ENCODE results near the gene BACE2. TPM values are rescaled to one million over a fixed set of nuclear protein-coding genes. Genes with fewer than 3 reads are reported as not detected.

The BACE2 gene
- total RNA-seq, 1 donor from 2014 or later = 20.8 TPM

DNA sequence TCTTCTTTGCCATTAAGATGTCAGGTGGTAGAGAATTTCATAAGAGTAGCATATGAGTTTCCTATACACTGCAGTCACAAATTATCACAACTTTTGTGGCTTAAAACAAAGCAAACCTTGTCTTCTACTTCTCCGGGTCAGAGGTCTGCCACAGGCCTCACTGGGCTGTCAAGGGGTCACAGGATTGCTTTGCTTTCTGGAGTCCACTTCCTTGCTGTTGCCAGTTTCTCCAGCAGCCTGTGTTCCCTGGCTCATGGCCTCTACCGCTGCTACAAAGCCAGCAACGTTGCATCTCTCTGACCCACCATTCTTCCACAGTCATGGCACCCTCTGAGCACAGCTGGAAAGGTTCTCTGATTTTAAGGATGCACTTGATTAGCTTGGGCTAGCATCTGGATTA, 6.5 kb upstream of the BACE2 start:
- H3K36me3 ChIP-seq = no peaks in the 10 kb centered on the region
- H3K9me3 ChIP-seq = no peaks in the 10 kb centered on the region
- no peak for TF ChIP-seq CTCF (IDR thresholded peaks at IDR 0.05)
- DNase-seq = peak; percentile 4
- H3K4me1 ChIP-seq = no peaks in the 10 kb centered on the region
- H3K27me3 ChIP-seq (ENCODE audit: low read depth) = no peaks in the 10 kb centered on the region
- ATAC-seq = no peak
- no peak overlapping the region for H3K27ac ChIP-seq
- intact Hi-C loops (cut with DNase I) = no loop called here
- H3K4me3 ChIP-seq = no peak overlapping the region

GRCh38 chr21:41162096-41162495, 5.9 kb upstream of the BACE2 start:
- ATAC-seq (no peak), DNase-seq (no peak)
- Histone ChIP-seq H3K36me3 (no peaks in the 10 kb centered on the region), H3K27ac (no peak overlapping the region), H3K27me3 (ENCODE audit: low read depth) (no peaks in the 10 kb centered on the region), H3K4me1 (no peaks in the 10 kb centered on the region), H3K4me3 (no peak overlapping the region), H3K9me3 (no peaks in the 10 kb centered on the region)
- intact Hi-C loops (cut with DNase I) = no loop called here
- no peak for TF ChIP-seq CTCF (IDR thresholded peaks at IDR 0.05)

DNA sequence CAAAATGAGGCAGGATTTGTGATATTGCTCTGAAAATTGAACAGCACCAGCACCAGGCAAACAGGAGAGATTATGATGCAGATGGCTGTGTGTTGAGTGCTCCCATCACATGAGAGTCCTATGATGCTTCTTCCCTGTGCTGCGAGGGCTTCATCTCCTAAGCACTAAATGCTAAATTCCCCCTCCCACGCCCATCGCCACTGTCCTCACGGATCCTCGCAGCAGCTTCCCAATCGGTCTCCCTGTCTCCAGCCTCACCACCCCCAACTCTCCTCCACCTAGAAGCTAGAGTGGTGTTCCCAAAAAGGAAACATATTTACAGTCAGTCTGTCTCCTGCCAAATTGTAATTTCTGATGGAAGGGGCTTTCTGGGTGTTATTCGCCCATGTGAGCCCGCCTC, 4.9 kb upstream of the BACE2 start:
- no peaks in the 10 kb centered on the region for H3K27me3 ChIP-seq (ENCODE audit: low read depth)
- H3K4me3 ChIP-seq = no peak overlapping the region
- no peak overlapping the region for H3K27ac ChIP-seq
- no peak for TF ChIP-seq CTCF (IDR thresholded peaks at IDR 0.05)
- no peak for DNase-seq
- no peak for ATAC-seq
- H3K4me1 ChIP-seq = no peaks in the 10 kb centered on the region
- intact Hi-C loops (cut with DNase I) = no loop called here
- H3K9me3 ChIP-seq = no peaks in the 10 kb centered on the region
- H3K36me3 ChIP-seq = no peaks in the 10 kb centered on the region

DNA sequence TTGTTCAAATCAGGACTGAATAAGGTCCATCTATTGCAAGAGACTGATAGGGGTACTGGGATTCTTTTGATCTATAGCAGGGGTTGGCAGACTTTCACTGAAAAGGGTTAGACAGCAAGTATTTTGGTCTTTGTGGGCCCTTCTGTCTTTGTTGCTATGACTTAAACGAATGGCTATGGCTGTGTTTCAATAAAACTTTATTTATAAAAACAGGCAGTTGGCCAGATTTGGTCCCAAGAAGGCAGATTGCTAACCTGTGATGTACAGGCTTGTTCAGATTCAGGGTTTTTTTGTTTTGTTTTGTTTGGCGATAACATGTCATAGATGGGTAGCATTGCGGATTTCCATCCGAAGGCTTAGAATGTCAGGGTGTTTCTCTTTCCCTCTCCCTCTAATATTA, 3.9 kb upstream of the BACE2 start:
- no peaks in the 10 kb centered on the region for H3K9me3 ChIP-seq
- no peaks in the 10 kb centered on the region for H3K36me3 ChIP-seq
- no peaks in the 10 kb centered on the region for H3K4me1 ChIP-seq
- H3K27me3 ChIP-seq (ENCODE audit: low read depth) = no peaks in the 10 kb centered on the region
- H3K27ac ChIP-seq = no peak overlapping the region
- intact Hi-C loops (cut with DNase I) = no loop called here
- ATAC-seq (no peak), DNase-seq (no peak)
- TF ChIP-seq CTCF (IDR thresholded peaks at IDR 0.05) = no peak
- H3K4me3 ChIP-seq = no peak overlapping the region

- Histone ChIP-seq H3K9me3 (no peaks in the 10 kb centered on the region), H3K27ac (no peak overlapping the region), H3K4me3 (no peak overlapping the region), H3K4me1 (no peaks in the 10 kb centered on the region), H3K27me3 (ENCODE audit: low read depth) (no peaks in the 10 kb centered on the region), H3K36me3 (no peaks in the 10 kb centered on the region)
- intact Hi-C loops (cut with DNase I) = no loop called here
- TF ChIP-seq CTCF (IDR thresholded peaks at IDR 0.05) = no peak
- ATAC-seq (no peak), DNase-seq (no peak)
Measured at GRCh38 chr21:41164981-41165655, 2.8 kb upstream of the BACE2 start.
